GM21526 (cell line): ENCODE measurements around the gene EEFSEC.

Source experiments
- ATAC-seq: cut with Tn5 transposase; IDR thresholded peaks from one replicate; pipeline ENCODE4 v1.9.1; 2021; ENCODE audit warnings: moderate library complexity; ENCODE audit not compliant: unreplicated experiment, low FRiP score

Gene EEFSEC

GRCh38 chr3:128402998-128403397 lies 249.7 kb downstream of the EEFSEC start:
- ATAC-seq = no peak

DNA sequence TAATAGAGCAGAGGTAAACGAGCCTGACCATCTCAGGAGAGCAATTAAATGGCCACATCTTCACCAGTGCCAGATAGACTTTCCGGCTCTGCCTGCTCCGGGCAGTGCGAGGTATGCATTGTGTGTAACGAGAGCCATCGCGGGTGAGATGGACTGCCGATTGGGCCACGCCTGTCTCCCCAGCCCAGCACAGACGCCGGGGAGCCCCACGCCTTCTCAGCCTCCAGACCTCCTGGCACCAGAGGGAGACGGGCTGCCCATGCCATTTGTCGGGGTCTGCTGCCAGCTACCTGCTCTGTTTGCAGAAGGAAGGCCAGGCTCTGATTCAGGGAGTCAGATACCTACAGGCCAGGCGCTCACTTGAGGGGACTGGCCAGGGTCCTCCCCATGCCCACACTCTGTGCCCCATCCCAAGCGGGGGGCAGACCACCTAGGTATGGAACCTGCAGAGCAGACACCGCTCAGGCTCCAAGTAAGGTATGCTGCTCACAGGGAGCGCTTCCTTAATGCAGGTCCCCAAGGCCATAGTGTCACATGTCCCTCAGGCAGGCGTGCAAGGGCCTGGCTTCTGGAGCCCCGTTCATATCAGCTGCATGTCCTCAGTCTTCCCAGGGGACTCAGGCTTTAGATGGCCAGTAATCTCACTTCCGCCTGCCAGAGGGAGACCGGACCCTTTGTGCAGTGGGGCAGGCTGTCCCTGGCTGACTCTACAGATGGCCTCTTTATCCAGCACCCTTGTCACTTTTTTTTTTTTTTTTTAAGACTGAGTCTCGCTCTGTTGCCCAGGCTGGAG lies 251.2 kb downstream of the EEFSEC start:
- no peak for ATAC-seq

GRCh38 chr3:128405554-128406277 lies 252.4 kb downstream of the EEFSEC start:
- ATAC-seq = no peak

- no peak for ATAC-seq
These were observed 254.0 kb downstream of the EEFSEC start for GRCh38 chr3:128407247-128407646.

- ATAC-seq = no peak
These were observed 254.9 kb downstream of the EEFSEC start for GRCh38 chr3:128408012-128408692.

- no peak for ATAC-seq
These were observed 255.7 kb downstream of the EEFSEC start for GRCh38 chr3:128408693-128409623.

DNA sequence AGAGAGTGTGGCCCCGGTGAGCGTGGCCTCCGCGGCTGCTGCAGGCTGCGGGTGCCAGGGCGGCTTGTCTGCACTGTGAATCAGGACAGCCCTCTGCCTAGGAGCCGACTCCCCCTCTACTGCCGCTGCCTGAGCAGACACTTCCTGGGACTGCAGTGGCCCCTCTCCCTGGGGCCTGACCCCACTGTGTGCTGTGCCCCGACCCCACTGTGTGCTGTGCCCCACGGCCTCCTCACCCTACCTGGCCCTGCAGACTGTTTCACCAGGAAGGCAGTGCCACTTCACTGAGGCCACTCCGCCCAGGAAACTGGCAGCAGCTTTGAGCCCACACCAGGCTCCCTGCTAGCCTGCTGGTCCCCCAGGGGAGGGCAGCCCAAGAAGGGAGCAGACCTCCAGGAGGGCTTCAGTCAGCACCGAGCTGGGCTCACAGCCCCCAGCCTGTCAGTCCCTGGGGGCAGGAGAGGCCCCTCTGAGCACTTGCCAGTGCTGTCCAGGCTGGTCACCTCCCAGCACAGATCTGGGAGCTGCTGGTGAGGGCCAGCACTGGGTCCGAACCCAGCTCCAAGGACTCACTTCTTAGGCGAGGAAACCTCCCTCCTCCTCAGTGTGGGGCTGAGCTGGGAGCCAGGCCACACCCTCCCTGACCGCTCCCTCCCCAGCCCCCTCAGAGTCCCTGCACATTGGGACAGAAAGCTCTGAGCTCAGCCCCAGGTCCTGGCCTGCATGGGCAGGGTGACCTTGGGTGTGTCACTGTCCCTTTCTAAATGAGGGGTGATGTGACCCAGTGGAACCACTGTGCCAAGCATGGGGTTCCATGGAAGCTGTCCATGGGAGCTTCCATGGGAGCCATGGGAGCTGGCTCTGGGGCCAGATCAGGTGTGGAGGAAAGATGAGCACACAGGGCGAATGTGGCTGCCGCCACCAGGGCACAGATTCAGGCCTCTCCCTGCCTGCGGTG lies 256.6 kb downstream of the EEFSEC start:
- ATAC-seq = no peak

- ATAC-seq = no peak
These were observed 257.6 kb downstream of the EEFSEC start for GRCh38 chr3:128410669-128411573.

DNA sequence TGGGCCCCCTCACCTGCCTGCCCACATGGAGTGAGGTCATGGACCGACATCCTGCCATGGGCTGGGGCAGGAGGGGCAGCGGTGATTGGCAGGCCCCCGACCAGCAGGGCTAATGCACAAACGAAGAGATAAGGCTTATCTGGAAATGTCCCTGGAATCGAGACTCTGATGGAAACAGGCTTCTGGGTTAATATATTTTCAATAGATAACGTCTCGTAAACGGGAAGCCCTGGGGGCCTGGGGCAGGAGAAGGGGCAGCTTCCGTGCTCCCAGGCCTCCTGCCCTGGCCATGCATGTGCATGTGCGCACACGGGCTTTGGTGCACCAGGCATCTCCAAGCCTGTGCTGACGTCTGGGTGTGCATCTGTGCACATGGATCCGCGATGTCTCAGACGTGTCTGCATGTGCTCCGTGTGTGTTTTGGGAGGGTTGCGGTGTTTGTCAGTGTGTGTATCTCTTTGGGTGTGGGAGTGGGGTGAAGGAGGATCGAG lies 258.3 kb downstream of the EEFSEC start:
- no peak for ATAC-seq

- no peak for ATAC-seq
These were observed 259.1 kb downstream of the EEFSEC start for GRCh38 chr3:128412180-128413002.

- ATAC-seq = no peak
These were observed 259.7 kb downstream of the EEFSEC start for GRCh38 chr3:128413003-128413370.

- ATAC-seq = no peak
These were observed 260.3 kb downstream of the EEFSEC start for GRCh38 chr3:128413413-128414205.

GRCh38 chr3:128415200-128415772 lies 262.0 kb downstream of the EEFSEC start:
- no peak for ATAC-seq

GRCh38 chr3:128415773-128416577 lies 262.7 kb downstream of the EEFSEC start:
- no peak for ATAC-seq

GRCh38 chr3:128416578-128417211 lies 263.4 kb downstream of the EEFSEC start:
- no peak for ATAC-seq
